GM10266 (cell line): ENCODE measurements around the gene MRPL54.
A peak's percentile ranks its signal among the peaks of the same experiment; 100 is the strongest.

Experiments
- DNase-seq: peaks from one replicate; pipeline ENCODE4 v3.0.0; 2012; ENCODE audit errors: extremely low spot score
- TF ChIP-seq, protein P1 (sequence below): IDR thresholded peaks from 2 replicates; pipeline ENCODE4 v1.5.1; 2012; ENCODE audit warnings: mild to moderate bottlenecking, low read depth; ENCODE audit not compliant: control insufficient read depth, insufficient read depth; ENCODE audit errors: missing control alignments

The MRPL54 gene

DNA sequence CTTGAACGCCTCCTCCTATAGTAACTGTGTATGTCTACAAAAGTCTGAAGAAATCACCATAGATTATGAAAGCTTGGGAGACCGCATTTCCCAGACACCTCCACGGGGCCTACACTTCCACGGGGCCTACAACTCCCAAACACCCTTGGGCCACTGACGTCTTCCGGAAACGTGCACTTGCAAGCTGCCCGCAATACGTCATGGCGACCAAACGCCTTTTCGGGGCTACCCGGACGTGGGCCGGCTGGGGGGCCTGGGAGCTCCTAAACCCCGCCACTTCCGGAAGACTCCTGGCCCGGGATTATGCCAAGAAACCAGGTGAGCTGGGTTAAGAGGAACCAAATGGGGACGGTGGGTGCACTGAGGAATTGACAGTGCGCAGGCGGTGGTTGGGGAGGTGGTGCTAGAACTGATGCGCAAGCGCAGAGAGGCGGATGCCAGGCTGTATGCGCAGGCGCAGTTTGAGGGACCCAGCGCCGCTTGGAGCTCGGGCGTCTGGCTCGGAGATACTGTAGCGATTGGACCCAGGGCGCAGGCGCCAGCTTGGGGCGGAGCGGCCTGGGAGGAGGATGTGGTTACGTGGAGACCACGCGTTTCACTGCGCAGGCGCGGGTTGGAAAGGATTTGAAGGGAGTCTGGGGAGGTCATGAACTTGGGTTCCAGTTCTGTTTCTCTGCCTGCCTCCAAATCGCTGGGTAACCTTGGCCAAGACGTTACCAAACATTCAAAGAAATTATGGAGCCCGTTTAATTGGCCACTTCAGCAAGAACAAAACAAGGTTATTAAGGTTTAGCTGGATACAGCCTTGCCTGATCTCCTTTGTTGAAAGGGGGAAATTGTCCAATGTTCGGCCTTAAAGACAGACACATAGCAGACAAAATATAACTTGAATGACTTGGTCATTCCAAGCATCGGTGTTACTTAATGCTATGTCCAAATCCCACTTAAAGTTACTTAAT is at the start of gene MRPL54:
Gene MRPL54, plus strand, starts transcription at position 182 of the 959 bp plus-strand sequence. Its CDS starts 19 bp downstream, at position 201.
- TF ChIP-seq, protein P1, sequence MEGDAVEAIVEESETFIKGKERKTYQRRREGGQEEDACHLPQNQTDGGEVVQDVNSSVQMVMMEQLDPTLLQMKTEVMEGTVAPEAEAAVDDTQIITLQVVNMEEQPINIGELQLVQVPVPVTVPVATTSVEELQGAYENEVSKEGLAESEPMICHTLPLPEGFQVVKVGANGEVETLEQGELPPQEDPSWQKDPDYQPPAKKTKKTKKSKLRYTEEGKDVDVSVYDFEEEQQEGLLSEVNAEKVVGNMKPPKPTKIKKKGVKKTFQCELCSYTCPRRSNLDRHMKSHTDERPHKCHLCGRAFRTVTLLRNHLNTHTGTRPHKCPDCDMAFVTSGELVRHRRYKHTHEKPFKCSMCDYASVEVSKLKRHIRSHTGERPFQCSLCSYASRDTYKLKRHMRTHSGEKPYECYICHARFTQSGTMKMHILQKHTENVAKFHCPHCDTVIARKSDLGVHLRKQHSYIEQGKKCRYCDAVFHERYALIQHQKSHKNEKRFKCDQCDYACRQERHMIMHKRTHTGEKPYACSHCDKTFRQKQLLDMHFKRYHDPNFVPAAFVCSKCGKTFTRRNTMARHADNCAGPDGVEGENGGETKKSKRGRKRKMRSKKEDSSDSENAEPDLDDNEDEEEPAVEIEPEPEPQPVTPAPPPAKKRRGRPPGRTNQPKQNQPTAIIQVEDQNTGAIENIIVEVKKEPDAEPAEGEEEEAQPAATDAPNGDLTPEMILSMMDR, result no peak
- DNase-seq, result peak; percentile 99

DNA sequence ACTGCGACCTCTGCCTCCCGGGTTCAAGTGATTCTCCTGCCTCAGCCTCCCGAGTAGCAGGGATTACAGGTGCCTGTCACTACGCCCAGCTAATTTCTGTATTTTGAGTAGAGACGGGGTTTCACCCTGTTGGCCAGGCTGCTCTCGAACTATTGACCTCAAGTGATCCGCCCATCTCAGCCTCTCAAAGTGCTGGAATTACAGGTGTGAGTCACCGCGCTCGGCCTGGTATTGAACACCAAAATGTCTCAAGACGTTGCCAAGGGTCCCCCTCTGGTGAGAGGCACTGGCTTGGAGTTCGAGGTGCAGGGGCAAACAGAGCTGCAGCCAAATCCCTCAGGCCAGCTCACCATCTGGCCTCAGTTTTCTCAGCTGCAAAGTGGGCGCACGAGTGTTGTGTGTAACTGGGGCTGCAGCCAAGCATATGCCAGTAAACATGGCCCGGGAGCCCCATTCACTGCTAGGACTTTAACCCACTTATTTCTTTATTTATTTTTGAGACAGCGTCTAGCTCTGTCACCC is 46.3 kb upstream of the MRPL54 start:
- TF ChIP-seq, protein P1, result no peak
- no peak for DNase-seq

DNA sequence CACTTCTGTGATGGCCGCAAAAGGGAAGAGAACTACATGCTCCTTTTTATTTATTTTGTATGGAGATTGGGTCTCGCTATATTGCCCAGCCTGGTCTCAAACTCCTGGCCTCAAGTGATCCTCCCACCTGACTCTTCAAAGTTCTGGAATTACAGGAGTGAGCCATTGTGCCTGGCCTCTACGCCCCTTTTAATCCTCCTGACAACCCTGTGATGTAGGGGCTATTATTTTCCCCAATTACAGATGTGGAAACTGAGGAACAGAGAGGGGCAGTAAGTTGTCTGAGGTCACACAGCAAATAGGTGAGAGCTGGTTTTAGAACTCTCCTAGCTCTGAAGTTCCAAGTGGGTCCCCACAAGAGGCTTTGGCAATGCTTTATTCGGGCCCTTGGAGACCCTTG is 42.6 kb upstream of the MRPL54 start:
- TF ChIP-seq, protein P1, result no peak
- no peak for DNase-seq

DNA sequence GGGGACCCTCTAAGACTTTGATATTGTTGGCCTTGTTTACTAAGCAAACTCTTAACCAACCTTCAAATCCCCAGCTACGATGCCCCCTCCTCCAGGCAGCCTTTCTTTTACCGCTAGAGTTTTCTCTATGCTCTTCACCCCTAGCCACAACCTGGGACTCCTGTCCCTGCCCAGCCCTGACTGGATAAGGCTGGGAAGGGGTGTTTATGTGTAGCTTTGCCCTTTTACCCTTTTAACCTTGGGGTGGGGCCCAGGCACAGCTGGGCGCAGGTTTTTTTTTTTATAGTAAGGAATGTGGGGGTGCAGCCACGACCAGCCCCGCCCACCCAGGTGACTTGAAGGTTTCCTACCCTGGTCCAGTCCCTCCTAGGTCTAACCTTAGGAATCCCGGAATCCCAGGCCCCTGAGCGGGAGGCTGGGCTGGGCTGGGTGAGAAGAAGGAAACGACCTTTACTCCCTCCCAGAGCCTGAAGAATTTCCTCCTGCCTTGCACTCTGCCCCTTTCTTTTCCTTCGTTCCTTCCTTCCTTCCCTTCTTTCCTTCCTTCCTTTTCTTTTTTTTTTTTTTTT is 42.0 kb upstream of the MRPL54 start:
- no peak for DNase-seq
- TF ChIP-seq, protein P1, result no peak

DNA sequence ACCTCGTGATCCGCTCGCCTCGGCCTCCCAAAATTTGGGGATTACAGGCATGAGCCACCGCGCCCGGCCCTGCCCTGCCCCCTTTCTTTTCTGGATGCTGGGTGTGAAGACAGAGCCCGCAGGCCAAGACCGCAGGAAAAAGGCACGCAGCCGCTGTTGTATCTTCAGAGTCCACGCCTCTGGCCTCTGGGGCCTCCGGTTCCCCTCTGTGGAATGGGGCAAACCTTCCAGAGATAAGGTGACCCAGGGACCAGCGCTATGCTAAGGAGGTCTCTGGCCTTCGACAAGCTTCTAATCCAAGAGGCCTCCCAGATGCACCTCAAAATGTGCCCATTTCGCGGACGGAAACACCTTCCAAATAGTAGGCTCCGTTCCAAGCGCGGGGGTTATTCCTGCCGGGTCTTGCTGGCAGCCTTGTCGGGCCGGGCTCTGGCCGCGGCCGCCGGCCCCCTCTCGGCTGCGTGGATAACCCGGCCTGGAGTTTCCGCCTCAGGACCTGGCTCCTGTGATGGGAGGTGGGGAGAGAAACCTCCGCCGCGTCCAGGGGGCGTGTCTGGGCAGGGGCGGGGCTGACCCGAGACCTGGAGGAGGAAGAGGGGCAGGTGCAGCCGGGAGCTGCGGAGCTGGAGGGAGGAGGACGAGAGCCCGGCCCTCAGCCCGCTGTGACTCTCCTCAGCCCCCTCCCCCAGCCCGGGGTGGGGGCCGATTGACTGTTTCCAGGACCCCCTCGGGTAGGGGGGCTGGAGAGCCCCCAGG is 41.2 kb upstream of the MRPL54 start:
- TF ChIP-seq, protein P1, result peak; percentile 10
- peak; percentile 93 for DNase-seq

DNA sequence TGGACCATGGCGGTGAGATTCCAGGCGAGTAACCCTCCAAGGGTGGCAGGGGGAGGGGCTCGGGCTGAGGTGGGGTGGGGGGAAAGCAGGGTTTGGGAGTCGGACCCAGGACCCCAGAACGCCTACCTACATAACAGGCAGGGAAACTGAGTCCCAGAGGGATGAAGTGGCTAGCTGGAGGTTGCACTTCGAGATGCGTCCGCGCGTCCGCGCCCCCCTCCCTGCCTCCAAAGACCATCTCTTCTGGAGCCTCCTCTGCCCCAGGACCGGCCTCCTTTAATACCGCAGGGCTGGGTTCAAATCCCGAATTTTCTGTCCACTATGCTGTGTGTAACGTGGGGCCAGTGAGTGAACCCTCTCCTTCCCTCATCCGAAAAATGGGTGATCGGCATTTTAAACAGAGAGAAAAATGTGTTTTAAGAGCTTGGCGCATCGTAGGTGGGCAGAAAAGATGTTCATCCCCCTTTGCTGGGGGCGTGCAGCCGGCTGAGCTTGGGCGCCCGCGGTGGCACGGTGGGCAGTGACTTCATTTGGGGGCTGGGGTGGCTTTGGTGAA is 40.5 kb upstream of the MRPL54 start:
- TF ChIP-seq, protein P1, result no peak
- DNase-seq, result peak; percentile 32
